ENCODE results near the gene PPP1R13L.

Gene PPP1R13L, protein sequence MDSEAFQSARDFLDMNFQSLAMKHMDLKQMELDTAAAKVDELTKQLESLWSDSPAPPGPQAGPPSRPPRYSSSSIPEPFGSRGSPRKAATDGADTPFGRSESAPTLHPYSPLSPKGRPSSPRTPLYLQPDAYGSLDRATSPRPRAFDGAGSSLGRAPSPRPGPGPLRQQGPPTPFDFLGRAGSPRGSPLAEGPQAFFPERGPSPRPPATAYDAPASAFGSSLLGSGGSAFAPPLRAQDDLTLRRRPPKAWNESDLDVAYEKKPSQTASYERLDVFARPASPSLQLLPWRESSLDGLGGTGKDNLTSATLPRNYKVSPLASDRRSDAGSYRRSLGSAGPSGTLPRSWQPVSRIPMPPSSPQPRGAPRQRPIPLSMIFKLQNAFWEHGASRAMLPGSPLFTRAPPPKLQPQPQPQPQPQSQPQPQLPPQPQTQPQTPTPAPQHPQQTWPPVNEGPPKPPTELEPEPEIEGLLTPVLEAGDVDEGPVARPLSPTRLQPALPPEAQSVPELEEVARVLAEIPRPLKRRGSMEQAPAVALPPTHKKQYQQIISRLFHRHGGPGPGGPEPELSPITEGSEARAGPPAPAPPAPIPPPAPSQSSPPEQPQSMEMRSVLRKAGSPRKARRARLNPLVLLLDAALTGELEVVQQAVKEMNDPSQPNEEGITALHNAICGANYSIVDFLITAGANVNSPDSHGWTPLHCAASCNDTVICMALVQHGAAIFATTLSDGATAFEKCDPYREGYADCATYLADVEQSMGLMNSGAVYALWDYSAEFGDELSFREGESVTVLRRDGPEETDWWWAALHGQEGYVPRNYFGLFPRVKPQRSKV

DNA sequence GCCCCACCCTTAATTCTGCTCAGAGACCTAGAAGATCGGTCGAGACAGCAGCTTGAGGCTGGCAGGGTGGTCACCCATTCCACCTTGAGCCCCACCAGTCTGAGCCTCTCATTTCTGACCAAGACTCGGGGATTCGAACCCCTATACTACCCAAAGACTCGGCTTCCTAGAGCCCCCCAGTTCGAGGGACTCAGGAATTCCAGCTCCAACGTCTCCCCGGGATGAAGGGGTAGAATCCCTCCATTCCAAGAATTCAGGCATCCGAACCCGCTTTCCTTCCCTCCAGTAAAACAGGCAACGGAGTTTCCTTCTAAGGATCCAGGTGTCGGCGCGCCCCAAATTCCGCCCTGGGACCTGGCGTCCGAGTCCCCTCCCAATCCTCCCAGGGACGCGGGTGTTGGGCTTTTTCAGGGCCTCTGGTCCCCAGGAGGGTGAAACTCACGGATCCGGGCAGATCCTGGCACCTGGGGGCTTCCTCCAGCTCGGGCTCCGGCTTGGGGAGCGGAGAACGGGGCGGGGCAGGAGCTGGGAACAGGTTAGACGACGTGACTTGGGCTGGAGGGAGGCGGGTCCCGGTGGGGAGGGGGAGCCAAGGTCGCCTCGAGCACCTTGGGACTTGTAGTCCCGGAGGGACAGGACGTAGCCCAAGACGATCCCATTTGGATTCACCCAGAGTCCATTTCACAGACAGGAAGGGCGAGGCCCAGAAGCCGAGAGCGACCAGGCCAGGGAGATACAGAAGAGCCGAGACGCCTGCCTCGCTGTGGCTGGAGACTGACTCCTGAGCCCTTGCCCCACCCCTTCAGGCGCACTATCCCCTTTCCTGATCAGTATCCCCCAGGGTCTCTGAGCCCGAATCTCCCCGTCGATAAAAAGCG lies at the start of gene PPP1R13L:
PPP1R13L (minus strand) TSS at position 513 of the 878 bp plus-strand sequence. CDS start 6,751 bp downstream, outside the sequence.
- H3K4me3 ChIP-seq (ENCODE audit: low read depth, low read length) = peak within 1 kb of the TSS; percentile 82
- H3K36me3 ChIP-seq (ENCODE audit: control insufficient read depth in 2 of 2, insufficient read depth in 1 of 2, low read length in 2 of 2) = peaks cover 0 to 8% of the 10 kb centered on the region in 2 experiments; a peak in 2 of 3 replicates
- peak within 1 kb of the TSS; percentile 96 for H3K27ac ChIP-seq (ENCODE audit: extremely low read depth, low read depth, low read length)
- 0 out of 2 replicates have a peak, but pooled peaks cover 7% of the 10 kb centered on the region for H3K4me1 ChIP-seq (ENCODE audit: control insufficient read depth, insufficient read depth, low read length)
- CTCF ChIA-PET = interaction anchor here (0.6 to 3.7 kb wide), 16 partner anchors 11 to 636 kb away, joined by 3 to 32 read pairs (median 4); no protein-coding TSS in a partner anchor
- POLR2A ChIA-PET = interaction anchor here (0.6 to 2.3 kb wide), 4 partner anchors 10 to 81 kb away, joined by 3 to 7 read pairs (median 5); no protein-coding TSS in a partner anchor
- H3K9me3 ChIP-seq (ENCODE audit: control insufficient read depth, insufficient read depth, low read depth, low read length) = no peaks in the 10 kb centered on the region
- TF ChIP-seq ZNF623 (tag by site-specific recombination; IDR thresholded peaks at IDR 0.05) (no peak), PRDM4 (tag by site-specific recombination; IDR thresholded peaks at IDR 0.05) (peak; percentile 58; the same call in 1 of the 2 replicates), PRDM6 (tag by site-specific recombination; IDR thresholded peaks at IDR 0.05) (no peak), SP3 (tag by site-specific recombination; IDR thresholded peaks at IDR 0.05) (peak; percentile 82), ZSCAN30 (tag by site-specific recombination; IDR thresholded peaks at IDR 0.05) (peak; percentile 38; the same call in 1 of the 2 replicates), ZNF302 (tag by site-specific recombination; IDR thresholded peaks at IDR 0.05; ENCODE audit: low read depth) (no peak), ZNF404 (tag by site-specific recombination; IDR thresholded peaks at IDR 0.05) (no peak), ZNF624 (tag by site-specific recombination; IDR thresholded peaks at IDR 0.05) (no peak), ZNF202 (tag by site-specific recombination; IDR thresholded peaks at IDR 0.05; ENCODE audit: borderline replicate concordance) (no peak), ZNF214 (tag by site-specific recombination; IDR thresholded peaks at IDR 0.05; ENCODE audit: borderline replicate concordance) (no peak), OSR2 (tag by site-specific recombination; IDR thresholded peaks at IDR 0.05) (no peak), MZF1 (tag by site-specific recombination; IDR thresholded peaks at IDR 0.05; ENCODE audit: borderline replicate concordance) (peak; percentile 58; the same call in 1 of the 2 replicates), REPIN1 (tag by site-specific recombination; IDR thresholded peaks at IDR 0.05; ENCODE audit: low read depth) (no peak), RBAK (tag by site-specific recombination; IDR thresholded peaks at IDR 0.05) (no peak), ZNF473 (tag by site-specific recombination; IDR thresholded peaks at IDR 0.05) (no peak), ZNF660 (tag by site-specific recombination; IDR thresholded peaks at IDR 0.05) (peak; percentile 35; the same call in 1 of the 2 replicates), YY1 (tag by site-specific recombination; IDR thresholded peaks at IDR 0.05) (0 out of 2 replicates have a peak, but pooled peaks have one; percentile 42), ZBTB6 (tag by site-specific recombination; IDR thresholded peaks at IDR 0.05) (peak; percentile 9; the same call in 1 of the 2 replicates)
- TF ChIP-seq, protein P1, sequence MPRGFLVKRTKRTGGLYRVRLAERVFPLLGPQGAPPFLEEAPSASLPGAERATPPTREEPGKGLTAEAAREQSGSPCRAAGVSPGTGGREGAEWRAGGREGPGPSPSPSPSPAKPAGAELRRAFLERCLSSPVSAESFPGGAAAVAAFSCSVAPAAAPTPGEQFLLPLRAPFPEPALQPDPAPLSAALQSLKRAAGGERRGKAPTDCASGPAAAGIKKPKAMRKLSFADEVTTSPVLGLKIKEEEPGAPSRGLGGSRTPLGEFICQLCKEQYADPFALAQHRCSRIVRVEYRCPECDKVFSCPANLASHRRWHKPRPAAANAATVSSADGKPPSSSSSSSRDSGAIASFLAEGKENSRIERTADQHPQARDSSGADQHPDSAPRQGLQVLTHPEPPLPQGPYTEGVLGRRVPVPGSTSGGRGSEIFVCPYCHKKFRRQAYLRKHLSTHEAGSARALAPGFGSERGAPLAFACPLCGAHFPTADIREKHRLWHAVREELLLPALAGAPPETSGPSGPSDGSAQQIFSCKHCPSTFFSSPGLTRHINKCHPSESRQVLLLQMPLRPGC (tag by site-specific recombination; IDR thresholded peaks at IDR 0.05) = no peak
- TF ChIP-seq, protein P2, sequence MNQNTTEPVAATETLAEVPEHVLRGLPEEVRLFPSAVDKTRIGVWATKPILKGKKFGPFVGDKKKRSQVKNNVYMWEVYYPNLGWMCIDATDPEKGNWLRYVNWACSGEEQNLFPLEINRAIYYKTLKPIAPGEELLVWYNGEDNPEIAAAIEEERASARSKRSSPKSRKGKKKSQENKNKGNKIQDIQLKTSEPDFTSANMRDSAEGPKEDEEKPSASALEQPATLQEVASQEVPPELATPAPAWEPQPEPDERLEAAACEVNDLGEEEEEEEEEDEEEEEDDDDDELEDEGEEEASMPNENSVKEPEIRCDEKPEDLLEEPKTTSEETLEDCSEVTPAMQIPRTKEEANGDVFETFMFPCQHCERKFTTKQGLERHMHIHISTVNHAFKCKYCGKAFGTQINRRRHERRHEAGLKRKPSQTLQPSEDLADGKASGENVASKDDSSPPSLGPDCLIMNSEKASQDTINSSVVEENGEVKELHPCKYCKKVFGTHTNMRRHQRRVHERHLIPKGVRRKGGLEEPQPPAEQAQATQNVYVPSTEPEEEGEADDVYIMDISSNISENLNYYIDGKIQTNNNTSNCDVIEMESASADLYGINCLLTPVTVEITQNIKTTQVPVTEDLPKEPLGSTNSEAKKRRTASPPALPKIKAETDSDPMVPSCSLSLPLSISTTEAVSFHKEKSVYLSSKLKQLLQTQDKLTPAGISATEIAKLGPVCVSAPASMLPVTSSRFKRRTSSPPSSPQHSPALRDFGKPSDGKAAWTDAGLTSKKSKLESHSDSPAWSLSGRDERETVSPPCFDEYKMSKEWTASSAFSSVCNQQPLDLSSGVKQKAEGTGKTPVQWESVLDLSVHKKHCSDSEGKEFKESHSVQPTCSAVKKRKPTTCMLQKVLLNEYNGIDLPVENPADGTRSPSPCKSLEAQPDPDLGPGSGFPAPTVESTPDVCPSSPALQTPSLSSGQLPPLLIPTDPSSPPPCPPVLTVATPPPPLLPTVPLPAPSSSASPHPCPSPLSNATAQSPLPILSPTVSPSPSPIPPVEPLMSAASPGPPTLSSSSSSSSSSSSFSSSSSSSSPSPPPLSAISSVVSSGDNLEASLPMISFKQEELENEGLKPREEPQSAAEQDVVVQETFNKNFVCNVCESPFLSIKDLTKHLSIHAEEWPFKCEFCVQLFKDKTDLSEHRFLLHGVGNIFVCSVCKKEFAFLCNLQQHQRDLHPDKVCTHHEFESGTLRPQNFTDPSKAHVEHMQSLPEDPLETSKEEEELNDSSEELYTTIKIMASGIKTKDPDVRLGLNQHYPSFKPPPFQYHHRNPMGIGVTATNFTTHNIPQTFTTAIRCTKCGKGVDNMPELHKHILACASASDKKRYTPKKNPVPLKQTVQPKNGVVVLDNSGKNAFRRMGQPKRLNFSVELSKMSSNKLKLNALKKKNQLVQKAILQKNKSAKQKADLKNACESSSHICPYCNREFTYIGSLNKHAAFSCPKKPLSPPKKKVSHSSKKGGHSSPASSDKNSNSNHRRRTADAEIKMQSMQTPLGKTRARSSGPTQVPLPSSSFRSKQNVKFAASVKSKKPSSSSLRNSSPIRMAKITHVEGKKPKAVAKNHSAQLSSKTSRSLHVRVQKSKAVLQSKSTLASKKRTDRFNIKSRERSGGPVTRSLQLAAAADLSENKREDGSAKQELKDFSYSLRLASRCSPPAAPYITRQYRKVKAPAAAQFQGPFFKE (tag by site-specific recombination; IDR thresholded peaks at IDR 0.05; ENCODE audit: borderline replicate concordance) = no peak

Measured in HEK293 (cell line).